NCI-H1436 treated with DMSO at 0.1 percent for 48 hours (cell line): ENCODE measurements around the gene APBB2.

Experiments used
- DNase-seq: peaks from one replicate; lab custom pipeline; 2025; lab: John Stamatoyannopoulos, UW

APBB2 gene

DNA sequence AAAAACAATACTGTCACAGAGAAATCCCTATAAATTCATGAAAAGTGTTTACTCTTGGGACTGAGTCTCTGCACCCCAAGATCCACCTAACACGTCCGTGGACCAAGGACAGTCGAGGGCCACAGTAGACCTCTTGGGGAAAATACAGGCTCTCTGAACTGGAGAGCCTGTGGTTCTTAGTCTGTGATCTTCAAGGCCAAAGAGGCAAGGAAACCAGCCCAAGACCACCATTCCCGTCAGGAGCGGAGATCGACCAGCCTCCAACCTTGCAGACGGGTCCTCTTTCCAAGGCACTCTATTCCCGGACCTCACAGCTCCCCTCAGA, 1.6 kb upstream of the APBB2 start:
- no peak for DNase-seq

DNA sequence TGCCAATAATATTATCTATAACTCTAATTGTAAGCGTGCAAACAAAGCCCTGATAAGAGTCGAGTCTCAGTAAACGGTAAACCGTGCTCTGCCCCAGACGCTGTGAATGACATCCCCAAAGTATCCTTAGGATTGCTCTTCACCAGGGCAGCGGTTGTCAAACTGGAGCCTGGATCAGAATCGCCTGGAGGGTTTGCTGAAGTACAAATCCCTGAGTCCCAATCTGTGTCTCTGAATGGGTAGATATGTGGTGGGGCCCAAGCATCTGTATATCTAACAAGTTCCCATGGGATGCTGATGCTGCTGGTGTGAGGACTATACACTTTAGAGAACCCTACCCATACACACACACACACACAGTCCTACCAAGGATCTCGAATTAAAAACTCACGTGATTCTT, 813 bp upstream of the APBB2 start:
- DNase-seq, result no peak

DNA sequence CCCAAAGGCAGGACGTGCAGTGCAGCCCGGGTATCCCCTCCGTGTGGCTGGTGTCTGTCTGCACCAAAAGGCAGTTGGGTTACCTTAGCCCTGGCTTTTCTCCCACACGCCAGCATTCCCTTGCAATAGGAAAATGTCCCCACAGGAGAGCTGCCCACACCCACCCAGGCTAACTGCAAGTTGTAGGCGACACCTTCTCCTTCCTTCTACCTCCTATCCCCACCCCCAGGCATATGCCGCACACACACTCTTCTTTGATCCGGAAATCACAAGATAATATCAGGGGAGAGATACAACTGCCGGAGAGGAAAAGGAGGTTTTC, 444 bp upstream of the APBB2 start:
- peak; percentile 37 for DNase-seq

DNA sequence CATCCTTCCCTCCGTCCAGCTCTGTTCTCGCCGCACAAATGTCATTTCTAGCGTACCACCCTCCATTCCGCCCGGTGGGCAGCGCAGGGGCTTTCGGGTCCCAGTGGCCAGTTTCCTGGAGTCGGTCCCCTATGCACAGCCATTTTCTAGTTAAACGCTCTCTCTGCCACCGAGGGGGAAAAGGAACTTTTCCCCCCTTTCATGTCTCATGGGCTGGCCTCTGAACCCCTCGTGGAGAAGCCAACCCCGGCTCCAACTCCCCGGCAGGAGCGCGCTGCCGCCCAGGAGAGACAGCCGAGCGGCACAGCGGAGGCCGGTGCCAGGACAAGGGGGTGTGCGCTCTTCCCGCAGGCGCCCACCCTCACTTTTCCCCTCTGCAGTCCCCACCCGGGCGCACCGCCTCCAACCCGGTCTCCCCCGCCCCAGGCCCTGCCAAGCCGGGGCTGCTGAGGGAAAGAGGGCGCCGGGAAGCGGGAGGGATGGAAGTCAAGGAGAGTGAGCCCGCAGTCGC, 662 bp downstream of the APBB2 start:
- no peak for DNase-seq

DNA sequence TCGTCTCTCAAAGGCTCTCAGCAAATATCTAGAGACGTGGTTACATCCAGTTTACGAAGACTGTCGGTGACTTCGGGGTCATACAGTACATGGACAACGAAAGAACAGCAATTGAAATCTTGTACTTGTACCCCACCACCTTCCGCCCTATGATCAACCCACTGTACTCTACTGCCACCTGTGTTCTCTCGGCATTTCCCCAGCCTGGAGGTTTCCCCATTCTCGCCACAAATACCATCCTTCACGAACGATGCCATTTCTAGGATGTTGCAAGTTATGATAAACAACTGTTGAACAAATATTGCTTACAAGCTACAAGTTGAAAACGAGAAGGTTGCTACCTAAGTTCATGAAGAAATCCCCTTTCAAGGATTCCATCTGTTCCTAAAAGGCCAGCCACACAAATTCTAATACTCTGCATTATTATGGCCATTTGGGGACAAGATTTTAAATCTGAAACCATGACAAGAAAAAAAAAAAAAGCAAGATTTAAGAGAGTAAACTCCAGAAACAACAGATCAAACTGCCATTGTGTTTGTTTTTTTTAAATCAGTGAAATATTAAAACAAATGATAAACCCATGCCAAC, 1.6 kb downstream of the APBB2 start:
- DNase-seq, result no peak

DNA sequence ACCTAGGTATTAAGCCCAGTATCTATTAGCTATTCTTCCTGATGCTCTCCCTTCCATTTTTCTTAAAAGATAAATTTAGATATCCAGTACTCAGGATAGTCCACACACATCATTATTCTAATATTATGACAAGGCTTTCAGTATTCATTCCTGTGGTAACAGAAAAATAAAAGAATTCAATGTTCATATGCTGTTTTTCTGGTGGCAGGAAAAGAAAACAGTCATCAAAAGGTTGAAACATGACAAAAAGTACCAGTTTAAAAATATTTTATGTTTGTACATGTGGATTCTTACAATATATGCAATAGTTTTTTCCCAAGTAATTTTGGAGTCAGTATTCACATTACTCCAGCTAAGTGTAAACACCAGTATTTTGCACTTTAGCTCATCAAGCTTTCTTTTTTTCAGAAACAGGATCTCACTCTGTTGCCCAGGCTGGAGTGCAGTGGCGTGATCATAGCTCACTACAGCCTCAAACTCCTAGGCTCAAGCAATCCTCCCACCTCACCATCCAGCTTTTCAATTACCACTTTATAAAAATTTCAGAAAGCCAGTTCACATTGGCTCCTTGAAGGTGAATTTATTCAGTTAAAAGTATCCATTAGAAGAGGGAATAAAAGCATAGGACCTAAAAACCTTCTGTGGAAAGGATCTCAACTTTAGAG, 2.3 kb downstream of the APBB2 start:
- no peak for DNase-seq

DNA sequence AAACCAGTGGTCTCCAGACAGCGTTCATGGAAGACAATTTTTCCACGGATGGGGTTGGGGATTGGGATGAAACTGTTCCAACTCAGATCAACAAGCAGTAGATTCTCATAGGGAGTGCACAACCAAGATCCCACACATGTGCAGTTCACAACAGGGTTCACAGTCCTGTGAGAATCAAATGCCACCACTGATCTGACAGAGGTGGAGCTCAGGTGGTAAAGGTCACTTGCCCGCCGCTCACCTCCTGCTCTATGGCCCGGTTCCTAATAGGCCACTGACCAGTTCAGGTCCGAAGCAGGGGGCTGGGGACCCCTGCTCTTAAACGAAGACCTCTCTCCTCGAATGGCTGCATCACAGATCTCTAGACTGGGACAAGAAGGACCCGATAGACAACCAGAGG, 4.4 kb downstream of the APBB2 start:
- DNase-seq, result no peak

DNA sequence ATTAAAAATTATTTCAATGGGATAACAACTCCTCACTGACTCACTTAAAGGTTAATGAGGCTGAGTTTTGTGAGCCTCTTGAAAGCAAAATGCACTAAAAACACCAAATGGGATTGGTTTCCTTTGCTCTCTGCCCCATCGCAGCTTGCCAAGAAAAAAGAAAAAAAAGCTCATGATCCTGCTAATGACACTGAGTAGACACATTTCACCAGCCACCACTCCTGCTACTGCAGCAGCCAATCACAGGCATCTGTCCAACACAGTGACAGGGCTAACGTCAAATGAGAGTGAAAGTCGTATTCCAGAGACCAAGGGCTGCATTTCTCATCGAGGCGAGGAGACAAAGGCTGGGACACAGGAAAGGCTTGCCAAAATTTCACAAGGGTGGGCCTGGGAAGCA, 5.2 kb downstream of the APBB2 start:
- DNase-seq, result no peak

DNA sequence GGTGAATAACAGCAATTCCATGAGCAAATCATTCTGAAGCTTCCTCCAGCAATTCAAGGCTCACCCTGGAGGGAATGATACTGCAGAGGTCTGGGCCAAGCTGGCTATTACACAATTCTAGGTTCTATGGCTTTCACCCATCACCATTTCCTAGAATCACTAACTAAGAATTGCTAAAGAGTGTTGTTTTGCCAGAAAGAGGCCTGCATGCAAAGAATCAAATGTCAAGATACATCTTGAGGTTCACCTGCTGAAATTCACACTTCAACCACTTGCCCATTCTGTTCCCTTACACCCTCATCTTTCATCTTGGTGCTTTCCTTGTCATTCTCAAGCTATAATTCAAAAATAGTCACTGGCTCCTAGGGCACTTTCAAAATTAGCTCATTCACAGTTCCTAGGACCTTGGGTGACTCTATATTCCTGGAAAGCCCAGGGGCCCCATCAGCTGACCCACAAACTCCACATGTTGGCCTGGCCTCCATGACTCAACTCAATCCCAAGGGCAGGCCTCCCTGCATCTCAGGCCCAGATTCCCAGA, 7.0 kb downstream of the APBB2 start:
- DNase-seq, result no peak

DNA sequence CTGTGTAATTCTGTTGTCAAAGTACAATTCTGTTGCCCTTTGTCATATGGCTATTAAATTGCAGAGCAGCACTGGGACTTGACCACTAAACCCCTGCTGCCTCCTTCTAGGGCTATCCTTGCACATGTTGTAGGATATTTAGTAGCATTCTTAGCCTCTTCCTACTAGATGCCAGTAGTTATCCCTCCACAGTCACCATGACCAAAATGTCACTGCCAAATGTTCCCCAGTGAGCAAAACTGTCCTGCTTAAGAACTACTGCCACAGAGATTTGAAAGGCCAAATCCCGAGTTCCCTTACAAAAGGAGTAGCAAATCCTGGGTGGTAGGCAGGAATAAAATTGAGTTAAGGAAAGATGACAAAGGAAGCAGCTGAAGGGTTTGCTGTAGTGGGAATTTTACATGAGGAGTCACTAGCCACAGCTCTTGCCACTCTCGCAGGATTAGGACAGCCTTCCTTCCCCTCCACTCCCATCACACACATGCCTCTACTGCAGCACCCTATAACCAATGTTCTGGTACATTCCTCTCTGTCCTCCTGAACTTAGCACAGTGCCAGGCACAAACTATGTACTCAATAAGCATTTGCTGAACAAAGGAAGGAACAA, 8.4 kb downstream of the APBB2 start:
- no peak for DNase-seq

DNA sequence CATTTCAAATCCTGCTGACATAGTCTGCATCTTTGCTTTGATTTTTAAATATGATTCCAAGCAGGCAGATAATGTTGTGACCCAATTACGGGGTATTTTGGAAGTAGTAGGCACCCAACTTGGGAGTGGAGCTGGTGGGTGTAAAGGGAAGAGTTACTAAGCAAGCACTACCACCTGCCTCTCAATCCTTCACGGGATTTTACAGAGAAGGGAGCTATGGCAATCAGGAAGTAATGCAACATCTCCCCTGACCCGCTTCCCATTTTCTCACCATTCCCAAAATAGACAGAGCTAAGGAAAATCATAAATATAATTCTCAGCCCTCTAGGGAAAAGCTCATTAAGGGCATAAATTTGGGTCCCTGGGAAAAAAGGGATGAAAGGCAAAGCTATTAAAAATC, 9.2 kb downstream of the APBB2 start:
- DNase-seq, result no peak

DNA sequence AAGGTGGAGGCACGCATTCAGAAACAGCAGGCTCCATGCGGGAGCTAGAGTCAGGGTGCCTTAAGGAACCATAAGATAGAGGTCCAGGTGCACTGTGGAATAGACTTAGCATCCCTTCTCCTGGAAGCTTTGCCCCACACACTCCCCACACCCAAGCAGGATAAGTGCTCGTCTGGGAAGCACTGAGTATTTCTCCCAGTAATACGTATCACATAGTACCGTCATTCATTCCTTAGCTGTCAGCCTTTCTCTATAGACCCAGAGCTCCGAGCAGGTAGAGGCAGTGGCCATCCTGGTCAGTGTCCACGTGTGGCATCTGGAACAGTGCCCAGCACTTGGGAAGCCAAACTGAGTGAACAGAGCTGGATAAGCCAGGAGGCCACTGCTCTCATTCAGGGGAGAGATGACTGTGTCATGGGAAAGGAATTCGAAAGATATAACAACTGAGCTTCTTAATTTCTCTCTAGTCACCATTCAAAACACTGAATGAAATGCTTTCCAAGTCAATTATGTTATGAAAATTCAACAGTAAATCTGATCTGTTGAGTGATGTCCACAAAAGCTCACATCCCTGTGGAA, 9.9 kb downstream of the APBB2 start:
- DNase-seq, result no peak

DNA sequence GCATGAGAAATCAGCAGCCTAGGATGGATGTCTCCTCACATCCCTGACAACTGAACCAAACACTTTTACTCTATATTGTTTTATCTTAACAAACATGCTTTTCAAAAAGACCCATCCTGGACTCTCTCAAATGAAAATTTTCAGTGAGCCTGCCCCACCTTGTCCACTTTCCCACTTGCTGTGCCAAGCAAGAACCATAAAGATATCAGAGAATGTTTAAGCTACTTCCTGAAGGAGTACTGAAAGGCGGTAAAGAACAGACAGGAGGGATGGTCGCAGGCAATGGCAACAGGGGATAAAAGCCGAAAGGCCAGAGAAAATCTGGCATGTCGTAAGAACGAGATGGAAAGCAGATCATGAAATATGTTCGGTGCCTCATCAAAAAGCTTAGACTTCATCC, 10.5 kb downstream of the APBB2 start:
- no peak for DNase-seq

DNA sequence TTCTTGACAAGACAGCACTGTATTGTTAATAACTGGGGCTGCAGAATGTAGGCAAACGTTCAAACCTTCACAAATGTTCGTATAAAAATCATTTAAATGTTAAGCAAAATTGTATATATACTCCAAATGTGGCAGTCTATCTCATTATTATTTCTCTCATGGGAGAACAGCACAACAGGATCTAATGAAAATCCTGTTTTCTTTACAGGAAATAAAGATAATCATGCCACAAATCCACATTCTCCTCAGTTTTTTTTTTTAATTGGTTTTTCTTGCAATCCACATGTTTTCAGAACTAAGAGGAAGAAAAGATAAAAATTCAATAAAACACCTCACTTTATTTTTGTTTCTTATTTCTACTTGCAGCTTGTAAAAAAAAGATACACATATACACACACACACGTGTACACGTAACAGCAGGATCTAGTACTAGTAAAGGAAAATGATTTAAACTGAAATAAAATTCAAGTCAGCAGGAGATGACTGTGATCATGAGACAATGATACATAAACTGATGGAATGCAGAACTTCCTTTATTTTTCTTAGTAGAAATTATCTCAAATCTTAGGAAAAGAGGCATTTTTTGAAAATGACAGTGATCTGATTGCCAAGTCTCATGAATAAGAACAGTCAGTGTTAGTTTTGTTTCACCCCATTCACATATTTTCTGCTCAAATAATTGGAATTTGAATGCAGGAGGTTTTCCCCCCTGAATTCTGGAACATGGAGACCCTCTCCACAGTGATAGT, 11.3 kb downstream of the APBB2 start:
- no peak for DNase-seq

DNA sequence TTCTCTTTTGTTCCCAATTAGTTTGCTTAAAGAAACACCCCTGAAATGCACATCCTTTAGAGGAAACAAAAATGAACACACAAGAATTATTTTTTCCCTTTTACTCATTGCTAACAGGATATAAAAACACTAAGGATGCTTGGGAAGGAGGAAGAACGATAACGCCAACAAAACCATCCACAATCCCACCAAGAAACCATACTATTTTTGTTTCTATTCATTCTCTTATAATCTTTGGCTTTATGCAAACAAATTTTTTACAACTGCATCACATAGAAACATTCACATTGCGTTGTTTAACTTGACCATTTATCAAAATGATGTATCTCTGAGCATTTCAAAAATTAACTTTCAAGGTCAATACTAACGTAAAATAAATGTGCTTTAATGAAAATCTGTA, 12.0 kb downstream of the APBB2 start:
- no peak for DNase-seq

DNA sequence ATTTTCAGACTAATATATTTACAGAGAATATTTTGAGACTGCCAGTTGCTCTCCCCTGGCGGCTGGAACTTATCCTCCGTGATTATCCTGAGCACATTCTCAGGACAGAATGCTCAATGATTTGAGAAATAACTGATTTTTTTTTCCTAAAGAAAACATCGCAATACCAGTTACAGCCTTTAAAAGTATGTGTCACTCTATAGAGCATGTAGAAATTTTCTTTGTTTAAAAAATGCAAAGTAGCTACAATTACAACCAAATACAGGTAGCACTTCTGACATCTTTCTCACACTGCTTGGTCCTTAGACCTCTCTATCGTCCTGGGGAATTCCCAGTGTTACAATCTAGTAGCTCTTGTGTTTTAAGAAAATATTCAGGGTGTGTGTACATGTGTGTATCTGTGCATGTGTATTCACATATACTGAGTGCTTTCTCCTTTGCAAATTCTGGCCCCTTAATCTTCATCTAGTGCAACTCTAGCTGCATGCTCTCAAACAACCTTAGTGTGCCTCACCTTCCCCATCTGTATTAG, 13.8 kb downstream of the APBB2 start:
- no peak for DNase-seq

DNA sequence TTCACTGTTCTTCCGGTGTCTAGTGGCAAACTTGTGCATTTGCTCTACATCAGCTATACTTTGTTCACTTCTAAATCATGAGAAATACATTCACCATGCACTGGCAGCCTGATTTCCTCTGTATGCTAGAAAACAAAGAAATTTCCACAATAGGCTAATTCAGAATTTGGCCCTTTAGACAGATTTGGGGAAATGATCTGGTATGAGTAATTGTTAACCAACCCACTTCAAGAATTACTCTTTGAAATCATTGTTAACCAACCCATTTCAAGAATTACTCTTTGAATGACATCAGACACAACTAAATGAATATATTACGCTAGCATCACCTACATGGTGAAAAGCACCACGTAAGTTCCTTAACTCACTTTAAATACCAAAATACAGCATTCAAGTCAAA, 14.6 kb downstream of the APBB2 start:
- DNase-seq, result no peak

DNA sequence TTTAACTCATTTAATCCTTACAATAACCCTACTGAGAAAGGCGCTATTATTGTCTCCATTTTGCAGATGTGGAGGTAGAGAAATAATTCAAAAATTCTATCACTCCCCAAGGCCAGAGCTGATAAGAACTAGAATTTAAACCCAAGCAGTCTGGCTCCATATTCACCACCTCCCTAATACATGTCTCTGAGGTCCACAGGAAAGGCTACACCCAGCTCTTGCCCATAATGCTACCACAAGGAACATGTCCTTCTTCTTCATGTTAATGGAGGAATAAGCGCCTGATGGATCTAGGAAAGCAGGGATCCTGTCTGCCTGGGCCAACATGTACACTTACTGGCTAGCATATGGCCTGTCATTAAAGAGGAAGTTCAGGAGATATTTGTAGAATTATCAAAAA, 16.3 kb downstream of the APBB2 start:
- DNase-seq, result no peak

DNA sequence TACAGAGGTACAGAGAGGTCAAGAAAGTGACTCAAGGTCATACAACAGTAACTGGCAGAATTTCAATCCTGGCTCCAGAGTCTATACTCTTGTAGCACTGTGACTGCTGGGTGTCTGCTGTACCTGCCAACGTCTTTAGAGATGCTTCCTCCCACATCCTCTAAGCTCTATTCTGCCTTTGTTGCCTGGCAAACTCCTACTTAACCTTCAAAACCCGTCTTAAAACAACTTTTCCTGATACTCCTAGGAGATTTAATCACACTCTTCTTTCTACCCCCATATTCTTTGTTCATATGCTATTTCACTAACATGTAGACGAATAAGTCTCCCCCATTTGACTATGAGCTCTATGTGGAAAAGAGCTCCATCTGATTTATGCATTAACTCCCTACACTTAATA, 16.8 kb downstream of the APBB2 start:
- DNase-seq, result no peak

DNA sequence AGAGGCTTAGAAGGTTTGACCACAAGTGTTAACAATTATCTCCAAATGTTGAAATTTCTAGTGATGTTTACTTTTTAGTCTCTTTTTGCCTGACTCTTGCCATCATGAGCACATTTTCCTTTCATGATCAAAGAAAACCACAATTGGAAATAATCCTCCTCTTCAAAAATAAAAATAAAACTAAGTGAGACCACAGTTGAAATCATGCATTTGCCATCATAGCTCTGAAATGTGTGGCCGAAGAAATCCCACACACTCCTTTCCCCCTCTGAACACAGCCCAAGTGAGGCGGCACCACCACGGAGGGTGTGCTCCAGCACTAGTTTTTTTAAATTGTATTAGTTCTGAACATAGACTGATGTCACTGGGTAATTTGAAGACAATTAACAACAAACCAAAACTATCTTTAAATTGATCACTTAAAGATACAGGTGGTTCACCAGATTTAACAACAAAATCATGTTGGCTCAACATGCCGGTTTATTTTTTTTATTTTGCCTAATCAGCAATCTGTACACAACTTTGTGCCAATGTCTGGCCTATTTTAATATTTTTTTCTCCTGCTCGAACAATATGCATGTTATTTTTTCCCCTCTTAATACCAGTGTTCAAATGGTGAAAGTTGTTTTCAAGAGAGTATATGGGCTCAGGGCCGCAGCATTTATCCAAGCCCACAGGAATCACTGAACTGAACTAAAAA, 17.6 kb downstream of the APBB2 start:
- no peak for DNase-seq

DNA sequence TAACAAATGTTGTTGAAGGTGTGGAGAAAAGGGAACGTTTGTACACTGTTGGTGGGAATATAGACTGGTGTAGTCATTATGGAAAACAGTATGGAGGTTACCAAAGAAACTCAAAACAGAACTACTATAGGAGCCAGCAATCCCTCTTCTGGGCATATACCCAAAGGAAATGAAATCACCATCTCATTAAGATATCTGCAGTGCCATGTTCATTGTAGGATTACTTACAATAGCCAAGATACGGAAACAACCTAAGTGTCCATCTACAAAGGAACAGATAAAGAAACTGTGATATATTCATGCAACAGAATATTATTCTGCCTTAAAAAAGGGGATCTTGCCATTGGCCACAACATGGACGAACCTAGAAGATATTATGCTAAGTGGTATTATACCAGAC, 22.2 kb downstream of the APBB2 start:
- DNase-seq, result no peak

DNA sequence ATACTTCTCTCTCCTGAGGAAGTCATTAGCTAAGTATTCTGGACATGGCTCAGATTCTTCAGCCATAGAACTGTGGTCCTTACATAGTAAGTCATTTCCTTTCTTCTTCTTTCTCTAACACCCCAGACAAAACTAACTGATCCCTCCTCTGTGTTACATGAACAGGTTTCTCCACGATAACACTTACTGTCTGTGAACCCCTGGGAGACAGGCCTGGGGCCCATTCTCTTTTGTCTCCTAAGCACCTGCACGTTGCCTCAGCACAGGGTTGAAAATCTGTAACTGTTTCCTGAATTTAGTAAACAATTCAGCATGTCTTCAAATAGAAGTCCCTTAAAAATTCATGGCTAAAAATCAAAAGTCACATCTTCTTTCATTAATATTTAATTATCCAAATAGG, 24.7 kb downstream of the APBB2 start:
- no peak for DNase-seq
